NB4 (cell line): Measurements from ENCODE around the gene CRACR2B.
A peak's percentile ranks its signal among the peaks of the same experiment; 100 is the strongest.

Experiments used
- DNase-seq: peaks from one replicate; pipeline ENCODE4 v3.0.0; 2010; ENCODE audit warnings: low read depth
- H3K4me3 ChIP-seq: one replicate; pipeline ENCODE4 v1.5.1; 2011; ENCODE audit warnings: mild to moderate bottlenecking, low read depth, low read length, moderate library complexity
- CTCF ChIP-seq: IDR thresholded peaks from one replicate; pipeline ENCODE4 v1.5.1; 2012; ENCODE audit warnings: low read depth, low read length
- MYC ChIP-seq: IDR thresholded peaks from 2 replicates; pipeline ENCODE4 v1.6.1; 2011; ENCODE audit warnings: low read depth, low read length
- POLR2A ChIP-seq: IDR thresholded peaks from 2 replicates; pipeline ENCODE4 v1.6.1; 2011; ENCODE audit warnings: mild to moderate bottlenecking; ENCODE audit not compliant: insufficient read length; ENCODE audit errors: extremely low read depth
- TF ChIP-seq, protein P1 (sequence below): IDR thresholded peaks from 2 replicates; pipeline ENCODE4 v1.6.1; 2011; ENCODE audit warnings: low read depth, low read length

CRACR2B gene

GRCh38 chr11:832529-833113, 4.9 kb downstream of the CRACR2B start, which contains the start of gene CD151:
TSS of gene CD151 (plus strand) at chr11:832952. CDS start at chr11:836070, 3,118 bp downstream.
- peak within 1 kb of the TSS; percentile 68 for H3K4me3 ChIP-seq
- TF ChIP-seq CTCF (no peak), POLR2A (peak; percentile 59), MYC (peak; percentile 29; the same call in 1 of the 2 replicates)
- TF ChIP-seq, protein P1, sequence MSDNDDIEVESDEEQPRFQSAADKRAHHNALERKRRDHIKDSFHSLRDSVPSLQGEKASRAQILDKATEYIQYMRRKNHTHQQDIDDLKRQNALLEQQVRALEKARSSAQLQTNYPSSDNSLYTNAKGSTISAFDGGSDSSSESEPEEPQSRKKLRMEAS = no peak; the same call in 1 of the 2 replicates
- DNase-seq = peak; percentile 79

DNA sequence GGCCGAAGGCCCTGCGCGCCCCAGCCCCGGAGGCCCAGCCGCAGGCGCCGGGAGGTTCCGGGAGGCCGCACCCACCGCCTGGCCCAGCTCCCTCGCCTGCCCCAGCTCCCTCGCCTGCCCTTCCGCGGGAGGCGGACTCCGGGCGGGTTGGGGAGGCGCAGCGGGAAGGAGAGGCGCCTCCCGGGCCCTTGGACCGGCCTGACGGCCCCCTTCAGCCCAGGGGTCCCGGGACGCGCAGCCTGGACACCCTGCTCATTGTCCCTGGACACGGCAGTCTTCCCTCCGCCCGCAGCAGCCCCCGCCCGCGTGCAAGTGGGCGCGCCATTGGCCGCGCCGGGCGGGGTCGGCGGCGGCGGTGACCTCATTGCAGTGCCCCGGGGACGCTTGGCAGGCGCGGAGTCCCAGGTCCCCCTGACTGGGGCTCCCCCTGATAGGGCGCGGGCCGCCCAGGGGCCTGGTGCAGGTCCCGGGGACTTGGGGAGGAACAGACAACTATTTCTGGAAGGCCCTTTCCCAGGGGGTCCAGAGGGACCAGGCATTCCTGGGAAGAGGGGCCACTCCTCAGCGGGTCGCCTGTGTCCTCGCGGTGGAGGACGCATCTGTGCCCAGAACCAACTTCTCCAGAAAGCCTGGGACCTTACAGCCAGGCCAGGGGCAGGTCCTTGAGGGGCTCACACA, 5.5 kb downstream of the CRACR2B start:
- peak; percentile 72 for DNase-seq
- H3K4me3 ChIP-seq = peak overlapping the region; percentile 68
- TF ChIP-seq, protein P1 = no peak; the same call in 1 of the 2 replicates
- TF ChIP-seq MYC (peak; percentile 26; the same call in 1 of the 2 replicates), CTCF (no peak), POLR2A (no peak)

DNA sequence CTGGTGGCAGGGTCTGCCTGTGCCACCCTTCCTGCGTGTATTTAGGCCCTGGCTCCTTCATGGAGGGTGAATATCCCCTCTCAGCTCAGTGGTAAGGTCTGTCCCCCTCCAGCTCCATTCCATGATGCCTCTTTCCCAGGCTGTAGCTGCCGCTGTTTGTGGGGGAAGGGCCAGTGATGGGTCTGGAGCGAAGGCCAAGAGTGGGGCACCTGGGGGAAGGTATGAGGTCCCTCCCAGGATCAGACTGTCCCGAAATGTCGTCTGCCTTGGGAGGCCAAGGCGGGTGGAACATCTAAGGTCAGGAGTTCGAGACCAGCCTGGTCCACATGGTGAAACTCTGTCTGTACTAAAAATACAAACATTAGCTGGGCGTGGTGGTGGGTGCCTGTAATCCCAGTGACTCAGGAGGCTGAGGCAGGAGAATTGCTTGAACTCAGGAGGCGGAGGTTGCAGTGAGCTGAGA, 6.2 kb downstream of the CRACR2B start:
- no peak for TF ChIP-seq POLR2A
- peak overlapping the region; percentile 68 for H3K4me3 ChIP-seq
- no peak for DNase-seq

GRCh38 chr11:834371-835316, 6.9 kb downstream of the CRACR2B start:
- TF ChIP-seq MYC = no peak
- H3K4me3 ChIP-seq = no peak overlapping the region
- DNase-seq = no peak

DNA sequence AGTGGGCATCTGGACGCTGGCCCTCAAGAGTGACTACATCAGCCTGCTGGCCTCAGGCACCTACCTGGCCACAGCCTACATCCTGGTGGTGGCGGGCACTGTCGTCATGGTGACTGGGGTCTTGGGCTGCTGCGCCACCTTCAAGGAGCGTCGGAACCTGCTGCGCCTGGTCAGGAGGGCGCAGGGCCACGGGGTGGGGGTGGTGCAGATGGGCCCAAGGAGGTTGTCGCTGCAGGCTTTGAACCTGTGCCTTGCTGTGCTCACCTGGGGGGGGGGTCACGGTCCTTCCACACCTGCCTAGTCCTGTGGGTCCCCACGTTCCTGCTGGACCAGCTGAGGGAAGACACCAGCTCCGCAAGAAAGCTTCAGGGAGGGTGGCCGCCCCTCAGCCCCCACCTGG, 8.6 kb downstream of the CRACR2B start:
- DNase-seq = no peak
- no peak overlapping the region for H3K4me3 ChIP-seq
- TF ChIP-seq, protein P1 = no peak
- TF ChIP-seq MYC = no peak
- TF ChIP-seq CTCF = no peak
- no peak for TF ChIP-seq POLR2A

- H3K4me3 ChIP-seq = no peak overlapping the region
- TF ChIP-seq, protein P1 = no peak
- no peak for TF ChIP-seq MYC
- TF ChIP-seq CTCF = no peak
- TF ChIP-seq POLR2A = no peak
- DNase-seq = no peak
Measured at GRCh38 chr11:836700-837099, 9.0 kb downstream of the CRACR2B start.
